Body of pancreas (tissue), 4 donors: Measurements from ENCODE around the gene CAMTA1. TPM values are rescaled to one million over a fixed set of nuclear protein-coding genes. Genes with fewer than 3 reads are reported as not detected.
A peak's percentile ranks its signal among the peaks of the same experiment; 100 is the strongest.

Experiments used
- ATAC-seq: fragments of 150-250 bp; one replicate; pipeline ENCODE4 v1.9.1; 2016
- DNase-seq, 4 donors: peaks; one replicate each; pipeline ENCODE4 v3.0.0-alpha.2; 2019
- H3K27ac ChIP-seq, 4 donors: fragments of 200-600 bp; sonication (generic); 1 replicate in 3 of 4; 2 replicates in 1 of 4; pipeline versions ENCODE4 v1.5.1 to v1.6.1; 2016 to 2019; ENCODE audit warnings: mild to moderate bottlenecking in 1 of 4, mixed read lengths in 1 of 4, moderate library complexity in 1 of 4
- H3K27me3 ChIP-seq, 2 donors: fragments of 200-600 bp; sonication (generic); one replicate each; pipeline ENCODE4 v1.6.0; 2016; ENCODE audit warnings: mild to moderate bottlenecking in 1 of 2
- H3K36me3 ChIP-seq, 2 donors: fragments of 200-600 bp; sonication (generic); replicated peaks in 1 of 2; 2 replicates each; pipeline ENCODE4 v1.5.1; 2016; ENCODE audit warnings: low read depth in 2 of 2; ENCODE audit not compliant: insufficient read depth in 1 of 2
- H3K4me1 ChIP-seq: fragments of 200-600 bp; sonication (generic); one replicate; pipeline ENCODE4 v1.6.0; 2016
- H3K4me3 ChIP-seq, 2 donors: fragments of 200-600 bp; sonication (generic); 1 replicate in 1 of 2; 2 replicates in 1 of 2; pipeline ENCODE4 v1.5.1; 2016 to 2019
- H3K9me3 ChIP-seq, 3 donors: fragments of 200-600 bp; sonication (generic); 1 replicate in 2 of 3; 2 replicates in 1 of 3; pipeline ENCODE4 v1.5.1; 2016
- POLR2A ChIP-seq, 3 donors: fragments of 450-650 bp; IDR thresholded peaks; one replicate each; pipeline ENCODE4 v1.6.1; 2016; ENCODE audit warnings: antibody characterized with exemption in 3 of 3, mild to moderate bottlenecking in 2 of 3
- WGBS, 2 donors: methylation state at CpG; one replicate each; pipeline ENCODE4 v1.1.5; 2017; 5-methylcytosine and 5-hydroxymethylcytosine counted together
- intact Hi-C: fragments of 100-400 bp; cut with DNase I; formaldehyde crosslinking; loops from one replicate; pipeline ENCODE4 v1.15.1; 2023
- total RNA-seq, 2 donors: library from RNA; depleted of rRNA; stranded (reverse); fragments of >200 nt; gene quantifications; one replicate each; pipeline ENCODE4 v1.1.0, GENCODE V29; 2016
- TF ChIP-seq, protein P1 (sequence below), 7 experiments: fragments of 450-650 bp in 4 of 7; fragments of 200-600 bp in 3 of 7; sonication (generic) in 3 of 7; IDR thresholded peaks; one replicate each; pipeline ENCODE4 v1.5.1; 2016 to 2019; ENCODE audit warnings: antibody characterized with exemption in 7 of 7

Gene CAMTA1
- total RNA-seq, 2 donors from 2014 or later, result 36.3 to 59.7 TPM

GRCh38 chr1:7062346-7063061 is 277.2 kb downstream of the CAMTA1 start:
- H3K27me3 ChIP-seq, result no peaks in the 10 kb centered on the region
- H3K27ac ChIP-seq, result no peak overlapping the region
- 76 to 84% methylated on average over 29 to 32 of the region's 32 CpGs for WGBS, 2 donors
- no peaks in the 10 kb centered on the region for H3K4me1 ChIP-seq
- H3K9me3 ChIP-seq, result no peaks in the 10 kb centered on the region
- no peak for DNase-seq
- H3K4me3 ChIP-seq, result no peak overlapping the region
- TF ChIP-seq, protein P1, sequence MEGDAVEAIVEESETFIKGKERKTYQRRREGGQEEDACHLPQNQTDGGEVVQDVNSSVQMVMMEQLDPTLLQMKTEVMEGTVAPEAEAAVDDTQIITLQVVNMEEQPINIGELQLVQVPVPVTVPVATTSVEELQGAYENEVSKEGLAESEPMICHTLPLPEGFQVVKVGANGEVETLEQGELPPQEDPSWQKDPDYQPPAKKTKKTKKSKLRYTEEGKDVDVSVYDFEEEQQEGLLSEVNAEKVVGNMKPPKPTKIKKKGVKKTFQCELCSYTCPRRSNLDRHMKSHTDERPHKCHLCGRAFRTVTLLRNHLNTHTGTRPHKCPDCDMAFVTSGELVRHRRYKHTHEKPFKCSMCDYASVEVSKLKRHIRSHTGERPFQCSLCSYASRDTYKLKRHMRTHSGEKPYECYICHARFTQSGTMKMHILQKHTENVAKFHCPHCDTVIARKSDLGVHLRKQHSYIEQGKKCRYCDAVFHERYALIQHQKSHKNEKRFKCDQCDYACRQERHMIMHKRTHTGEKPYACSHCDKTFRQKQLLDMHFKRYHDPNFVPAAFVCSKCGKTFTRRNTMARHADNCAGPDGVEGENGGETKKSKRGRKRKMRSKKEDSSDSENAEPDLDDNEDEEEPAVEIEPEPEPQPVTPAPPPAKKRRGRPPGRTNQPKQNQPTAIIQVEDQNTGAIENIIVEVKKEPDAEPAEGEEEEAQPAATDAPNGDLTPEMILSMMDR (IDR thresholded peaks at IDR 0.05), result no peak
- no peak for ATAC-seq
- intact Hi-C loops, result loop anchor here (10.0 kb wide), 1 partner anchor 338 kb away; no protein-coding TSS in a partner anchor
- no peaks in the 10 kb centered on the region for H3K36me3 ChIP-seq

- Histone ChIP-seq H3K27me3 (no peaks in the 10 kb centered on the region), H3K9me3 (no peaks in the 10 kb centered on the region), H3K27ac (no peak overlapping the region), H3K4me1 (no peaks in the 10 kb centered on the region), H3K36me3 (no peaks in the 10 kb centered on the region), H3K4me3 (no peak overlapping the region)
- no peak for ATAC-seq
- no peak for TF ChIP-seq POLR2A (IDR thresholded peaks at IDR 0.05)
- TF ChIP-seq, protein P1 (IDR thresholded peaks at IDR 0.05), result no peak
- DNase-seq, result no peak
- 50 to 61% methylated on average over 1 of the region's 1 CpG for WGBS, 2 donors
- intact Hi-C loops, result loop anchor here (10.0 kb wide), 1 partner anchor 339 kb away; no protein-coding TSS in a partner anchor
Observed at GRCh38 chr1:7063981-7064380, 278.7 kb downstream of the CAMTA1 start.

DNA sequence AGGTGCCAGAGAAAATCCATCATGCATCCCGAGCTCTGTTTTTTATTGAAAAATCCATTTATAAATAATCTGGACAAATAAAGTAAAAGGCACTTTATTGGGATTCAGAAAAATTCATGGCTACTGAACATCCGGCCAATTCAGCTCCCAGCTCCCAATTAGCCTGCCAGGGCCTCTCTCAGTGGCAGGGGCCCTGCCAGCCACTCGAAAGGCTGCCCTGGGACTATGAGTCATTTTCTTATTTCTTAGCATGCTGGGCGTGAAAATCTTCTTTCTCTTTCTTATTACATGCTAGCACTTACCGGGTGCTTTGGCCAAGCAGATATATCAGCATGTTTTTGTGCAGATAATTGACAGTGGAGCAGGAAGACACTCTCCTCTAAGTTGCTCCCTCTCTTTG is 283.3 kb downstream of the CAMTA1 start:
- Histone ChIP-seq H3K4me1 (no peaks in the 10 kb centered on the region), H3K9me3 (no peaks in the 10 kb centered on the region), H3K4me3 (no peak overlapping the region), H3K27ac (no peak overlapping the region), H3K27me3 (no peaks in the 10 kb centered on the region), H3K36me3 (no peaks in the 10 kb centered on the region)
- intact Hi-C loops, result loop anchor here (10.0 kb wide), 1 partner anchor 344 kb away; no protein-coding TSS in a partner anchor
- TF ChIP-seq POLR2A (IDR thresholded peaks at IDR 0.05), result no peak
- TF ChIP-seq, protein P1 (IDR thresholded peaks at IDR 0.05), result no peak
- ATAC-seq, result no peak
- WGBS, 2 donors, result 84 to 86% methylated on average over 5 of the region's 5 CpGs
- no peak for DNase-seq

DNA sequence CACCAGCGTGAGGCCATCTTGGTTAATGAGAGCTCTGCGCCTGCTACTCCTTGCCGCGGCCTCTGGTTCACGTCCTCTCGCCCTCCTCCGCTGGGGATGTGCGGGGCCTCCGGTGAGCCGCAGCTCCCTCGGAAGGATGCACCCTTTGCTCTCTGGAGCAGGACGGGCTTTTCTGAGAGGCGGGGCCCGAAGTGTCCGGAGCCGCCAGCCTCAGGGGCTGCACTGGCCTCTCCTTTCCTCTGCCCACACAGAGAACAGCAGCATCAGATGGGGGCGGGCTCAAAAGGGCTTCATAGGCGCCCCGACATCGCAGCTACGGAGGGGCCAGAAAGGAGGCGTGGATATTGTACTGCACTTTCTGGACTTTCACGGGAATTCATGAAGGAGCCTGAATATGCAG is 284.7 kb downstream of the CAMTA1 start:
- TF ChIP-seq POLR2A (IDR thresholded peaks at IDR 0.05), result no peak
- TF ChIP-seq, protein P1 (IDR thresholded peaks at IDR 0.05), result no peak
- H3K27ac ChIP-seq, result no peak overlapping the region
- peak; percentile 33 for ATAC-seq
- H3K27me3 ChIP-seq, result no peaks in the 10 kb centered on the region
- no peaks in the 10 kb centered on the region for H3K9me3 ChIP-seq
- DNase-seq, result no peak
- no peaks in the 10 kb centered on the region for H3K4me1 ChIP-seq
- H3K36me3 ChIP-seq, result no peaks in the 10 kb centered on the region
- intact Hi-C loops, result loop anchor here (10.0 kb wide), 1 partner anchor 345 kb away; no protein-coding TSS in a partner anchor
- H3K4me3 ChIP-seq, result no peak overlapping the region
- 20 to 29% methylated on average over 22 to 23 of the region's 23 CpGs for WGBS, 2 donors
